H1 (cell line): ENCODE data around the gene LRRC23. TPM values are rescaled to one million over a fixed set of nuclear protein-coding genes. Genes with fewer than 3 reads are reported as not detected.

Source experiments
- CTCF ChIA-PET: fragments of 300-600 bp; sonication (Branson Sonifier 250); formaldehyde crosslinking; loops from one replicate; lab custom pipeline; 2021; ENCODE audit not compliant: partially characterized antibody; lab: Charles Lee
- POLR2A ChIA-PET: fragments of 300-600 bp; sonication (Branson Sonifier 250); formaldehyde crosslinking; loops from one replicate; lab custom pipeline; 2021; ENCODE audit warnings: inconsistent platforms; ENCODE audit not compliant: partially characterized antibody; lab: Charles Lee
- DNase-seq, 2 experiments: peaks; one replicate each; pipeline versions ENCODE4 v3.0.0 to v3.0.0-alpha.2; 2010 to 2022; ENCODE audit warnings: low spot score in 2 of 2, low read depth in 1 of 2, mixed read lengths in 1 of 2
- FAIRE-seq: peaks from 2 replicates; lab custom pipeline; 2011; peaks lifted over from hg19 to GRCh38; lab: Jason Lieb, UNC
- H2AFZ ChIP-seq: 2 replicates; pipeline ENCODE4 v1.8.1; 2012; ENCODE audit warnings: low read length, inconsistent platforms
- H2AK5ac ChIP-seq: 2 replicates; pipeline ENCODE4 v1.6.1; 2013; ENCODE audit warnings: low read depth, low read length
- H2BK120ac ChIP-seq: replicated peaks from 2 replicates; pipeline ENCODE3; 2013; ENCODE audit warnings: low read depth, low read length, inconsistent platforms
- H2BK12ac ChIP-seq: 2 replicates; pipeline ENCODE4 v1.6.1; 2013; ENCODE audit warnings: low read depth, low read length
- H2BK15ac ChIP-seq: 2 replicates; pipeline ENCODE4 v1.6.1; 2013; ENCODE audit warnings: low read length
- H2BK20ac ChIP-seq: 2 replicates; pipeline ENCODE4 v1.6.1; 2013; ENCODE audit warnings: low read length
- H2BK5ac ChIP-seq: 2 replicates; pipeline ENCODE4 v1.6.1; 2013; ENCODE audit warnings: low read depth, low read length
- H3K14ac ChIP-seq: 2 replicates; pipeline ENCODE4 v1.6.1; 2013; ENCODE audit warnings: inconsistent platforms; ENCODE audit not compliant: insufficient read length
- H3K18ac ChIP-seq: 2 replicates; pipeline ENCODE4 v1.6.1; 2013; ENCODE audit warnings: low read length; ENCODE audit errors: extremely low read depth
- H3K23ac ChIP-seq: 2 replicates; pipeline ENCODE4 v1.6.1; 2013; ENCODE audit warnings: inconsistent platforms; ENCODE audit not compliant: insufficient read length
- H3K23me2 ChIP-seq: 2 replicates; pipeline ENCODE4 v1.6.1; 2013; ENCODE audit warnings: low read depth, low read length
- H3K27ac ChIP-seq: 2 replicates; pipeline ENCODE4 v1.6.1; 2011; ENCODE audit warnings: low read depth, low read length, inconsistent platforms
- H3K27me3 ChIP-seq, 4 experiments: replicated peaks in 1 of 4; 1 replicate in 1 of 4; 2 replicates in 3 of 4; pipeline versions ENCODE4 v1.6.1 to v1.8.1; 2011 to 2013; ENCODE audit warnings: low read length in 3 of 4, mild to moderate bottlenecking in 3 of 4, inconsistent platforms in 2 of 4, mixed read lengths in 2 of 4, moderate library complexity in 1 of 4; ENCODE audit not compliant: control insufficient read depth in 3 of 4, insufficient read depth in 3 of 4; ENCODE audit errors: extremely low read depth in 1 of 4
- H3K36me3 ChIP-seq, 4 experiments: 2 replicates each; pipeline versions ENCODE4 v1.6.1 to v1.8.1; 2011 to 2013; ENCODE audit warnings: mild to moderate bottlenecking in 4 of 4, low read length in 3 of 4, moderate library complexity in 2 of 4, control low read depth in 1 of 4, inconsistent platforms in 1 of 4; ENCODE audit not compliant: insufficient read depth in 4 of 4, control insufficient read depth in 2 of 4
- H3K4ac ChIP-seq: replicated peaks from 2 replicates; pipeline ENCODE3; 2013; ENCODE audit warnings: low read length, low read depth, mixed read lengths, inconsistent platforms; ENCODE audit not compliant: insufficient read length
- H3K4me1 ChIP-seq, 4 experiments: replicated peaks in 1 of 4; 1 replicate in 1 of 4; 2 replicates in 3 of 4; pipeline versions ENCODE4 v1.6.1 to v1.8.1; 2011 to 2013; ENCODE audit warnings: low read length in 3 of 4, inconsistent platforms in 2 of 4, mixed read lengths in 1 of 4; ENCODE audit not compliant: insufficient read depth in 4 of 4, control insufficient read depth in 3 of 4
- H3K4me2 ChIP-seq, 2 experiments: 2 replicates each; pipeline versions ENCODE4 v1.6.1 to v1.8.1; 2011 to 2013; ENCODE audit warnings: low read depth in 2 of 2, low read length in 2 of 2, control low read depth in 1 of 2, inconsistent platforms in 1 of 2, mild to moderate bottlenecking in 1 of 2; ENCODE audit not compliant: insufficient read depth in 1 of 2
- H3K4me3 ChIP-seq, 4 experiments: fragments of 200-600, 300-600 bp in 1 of 4; sonication (generic), shearing (Covaris generic), sonication (Bioruptor Twin) in 1 of 4; 2 replicates each; pipeline versions ENCODE4 v1.5.1 to v1.8.1; 2011 to 2016; ENCODE audit warnings: low read length in 4 of 4, low read depth in 3 of 4, control low read depth in 2 of 4, inconsistent platforms in 2 of 4, mild to moderate bottlenecking in 2 of 4, mixed read lengths in 1 of 4, moderate library complexity in 1 of 4; ENCODE audit not compliant: insufficient read depth in 2 of 4; ENCODE audit errors: extremely low read depth in 1 of 4
- H3K56ac ChIP-seq: replicated peaks from 2 replicates; pipeline ENCODE3; 2013; ENCODE audit warnings: low read depth, mild to moderate bottlenecking, mixed read lengths, low read length, inconsistent platforms; ENCODE audit not compliant: insufficient read length
- H3K79me1 ChIP-seq: 2 replicates; pipeline ENCODE4 v1.6.1; 2013; ENCODE audit warnings: low read depth, low read length, control low read depth
- H3K79me2 ChIP-seq, 2 experiments: 2 replicates each; pipeline versions ENCODE4 v1.6.1 to v1.8.1; 2012 to 2013; ENCODE audit warnings: low read length in 2 of 2, mild to moderate bottlenecking in 2 of 2, inconsistent platforms in 1 of 2; ENCODE audit not compliant: insufficient read depth in 2 of 2, control insufficient read depth in 1 of 2
- H3K9ac ChIP-seq, 4 experiments: replicated peaks in 1 of 4; 1 replicate in 1 of 4; 2 replicates in 3 of 4; pipeline versions ENCODE4 v1.6.1 to v1.8.1; 2011 to 2013; ENCODE audit warnings: low read depth in 3 of 4, low read length in 3 of 4, control low read depth in 2 of 4, mild to moderate bottlenecking in 2 of 4, moderate library complexity in 2 of 4, inconsistent platforms in 1 of 4; ENCODE audit errors: extremely low read depth in 1 of 4
- H3K9me3 ChIP-seq, 2 experiments: 2 replicates each; pipeline versions ENCODE4 v1.6.1 to v1.8.1; 2012 to 2013; ENCODE audit warnings: mild to moderate bottlenecking in 2 of 2, moderate library complexity in 2 of 2, control low read depth in 1 of 2, inconsistent platforms in 1 of 2, low read depth in 1 of 2, low read length in 1 of 2, mixed read lengths in 1 of 2; ENCODE audit not compliant: insufficient read depth in 2 of 2
- H4K20me1 ChIP-seq, 2 experiments: replicated peaks in 1 of 2; 2 replicates each; pipeline versions ENCODE3 to v1.8.1; 2011 to 2013; ENCODE audit warnings: inconsistent platforms in 2 of 2, low read length in 2 of 2, mild to moderate bottlenecking in 1 of 2; ENCODE audit not compliant: insufficient read depth in 2 of 2, control insufficient read depth in 1 of 2
- H4K5ac ChIP-seq: 2 replicates; pipeline ENCODE4 v1.6.1; 2013; ENCODE audit warnings: low read length, low read depth, mixed read lengths, inconsistent platforms; ENCODE audit not compliant: insufficient read length
- H4K8ac ChIP-seq: 2 replicates; pipeline ENCODE4 v1.8.0; 2013; ENCODE audit warnings: mild to moderate bottlenecking, moderate library complexity, low read length, inconsistent platforms; ENCODE audit not compliant: insufficient read depth; ENCODE audit errors: extremely low read depth
- H4K91ac ChIP-seq: replicated peaks from 2 replicates; pipeline ENCODE3; 2013; ENCODE audit warnings: low read length, mixed read lengths, inconsistent platforms; ENCODE audit not compliant: insufficient read length
- SAP30 ChIP-seq: fragments of 300-600 bp; sonication (generic); IDR thresholded peaks from 2 replicates; pipeline ENCODE4 v1.7.1; 2012; ENCODE audit warnings: low read length, moderate library complexity, mild to moderate bottlenecking, inconsistent platforms; ENCODE audit not compliant: insufficient read depth, insufficient replicate concordance
- TCF12 ChIP-seq: IDR thresholded peaks from 2 replicates; pipeline ENCODE4 v1.6.1; 2011; ENCODE audit warnings: low read depth, mild to moderate bottlenecking, low read length
- WGBS, 2 experiments: shearing (Covaris generic) in 1 of 2; methylation state at CpG; one replicate each; pipeline versions ENCODE4 v1.1.6 to v1.1.7; 2013 to 2015; ENCODE audit warnings: low lambda C conversion rate in 2 of 2, mixed read lengths in 2 of 2, inconsistent platforms in 1 of 2, low coverage in 1 of 2, missing lambda C conversion rate in 1 of 2; ENCODE audit not compliant: insufficient replicate concordance in 2 of 2, insufficient coverage in 1 of 2, insufficient read length in 1 of 2; ENCODE audit errors: extremely low coverage in 1 of 2, missing lambda C conversion rate in 1 of 2; 5-methylcytosine and 5-hydroxymethylcytosine counted together
- polyA plus RNA-seq, 7 experiments: library from polyadenylated mRNA; depleted of rRNA in 3 of 7; stranded (reverse) in 5 of 7; unstranded in 2 of 7; fragments of >200 nt in 5 of 7; fragments of 200-250 nt in 2 of 7; gene quantifications; 1 replicate in 5 of 7; 2 replicates in 1 of 7; 4 replicates in 1 of 7; pipeline versions ENCODE4 v1.2.1 to v1.2.3, GENCODE V29; 2011 to 2013; ENCODE audit warnings: missing spikeins in 2 of 7, mixed read lengths in 2 of 7
- total RNA-seq: library from RNA; stranded (reverse); fragmentation: NEBNext Ultra II Directional; extraction: Animal tissue kit (Norgen Biotek cat#: 25700); gene quantifications from 2 replicates; pipeline ENCODE4 v1.2.1, GENCODE V29; 2021

The LRRC23 gene
- total and polyA plus RNA-seq, 2 of the 8 experiments (the other 6 are each of a cell fraction or from before 2014, with no cell fraction given), result 2.5 to 3.6 TPM

DNA sequence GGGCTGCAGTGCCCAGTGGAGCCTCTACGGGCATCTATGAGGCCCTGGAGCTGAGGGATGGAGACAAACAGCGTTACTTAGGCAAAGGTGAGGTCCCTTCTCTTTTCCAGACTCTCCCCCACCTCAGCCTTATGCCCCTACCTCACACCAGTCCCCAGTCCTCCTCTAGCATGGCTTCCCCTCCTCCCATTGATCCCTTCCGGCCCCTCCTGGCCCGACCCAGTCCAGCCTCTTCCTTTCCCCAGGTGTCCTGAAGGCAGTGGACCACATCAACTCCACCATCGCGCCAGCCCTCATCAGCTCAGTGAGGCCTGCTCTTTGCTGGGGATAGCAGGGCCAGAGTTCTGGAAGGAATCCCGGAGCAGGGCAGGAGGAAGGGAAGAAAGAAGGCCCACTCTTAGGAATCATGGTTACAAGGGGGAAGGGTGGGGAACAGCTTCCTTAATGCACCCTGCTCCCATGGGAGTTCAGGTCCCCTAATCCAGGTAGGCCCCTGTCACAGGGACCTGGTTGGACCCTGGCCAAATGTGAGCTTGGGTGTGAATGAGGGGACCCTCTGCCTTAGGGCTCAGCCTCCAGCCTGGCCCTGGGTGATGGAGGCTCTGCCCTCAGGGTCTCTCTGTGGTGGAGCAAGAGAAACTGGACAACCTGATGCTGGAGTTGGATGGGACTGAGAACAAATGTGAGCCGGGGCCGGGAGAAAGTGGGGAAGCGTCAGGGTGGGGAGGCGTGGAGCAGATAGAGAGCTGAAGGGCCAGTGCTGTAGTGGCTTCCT is 12.0 kb downstream of the LRRC23 start:
- Histone ChIP-seq H4K5ac (no peak overlapping the region), H3K4ac (no peak overlapping the region), H3K56ac (no peak overlapping the region), H3K23me2 (peaks cover 11% of the 10 kb centered on the region; the same call in 1 of the 2 replicates), H3K14ac (no peak overlapping the region), H2BK20ac (no peak overlapping the region), H3K18ac (no peak overlapping the region), H3K4me3 (no peak overlapping the region), H2AK5ac (0 out of 2 replicates have a peak overlapping the region, but pooled peaks have one; percentile 19), H4K20me1 (peaks cover 0 to 4% of the 10 kb centered on the region in 2 experiments), H3K23ac (no peak overlapping the region), H3K4me1 (peaks cover 0 to 18% (median 9%) of the 10 kb centered on the region in 4 experiments; a peak in 6 of 7 replicates), H2BK12ac (no peak overlapping the region), H3K36me3 (peaks cover 16 to 53% (median 32%) of the 10 kb centered on the region in 4 experiments), H3K79me1 (peaks cover 4% of the 10 kb centered on the region), H2BK120ac (no peak overlapping the region), H2BK15ac (no peak overlapping the region), H3K27ac (no peak overlapping the region), H3K27me3 (no peaks in the 10 kb centered on the region), H4K91ac (no peak overlapping the region), H3K9ac (no peak overlapping the region), H3K79me2 (peaks cover 0 to 9% of the 10 kb centered on the region in 2 experiments; a peak in 1 of 4 replicates), H2BK5ac (no peak overlapping the region), H4K8ac (peak overlapping the region; percentile 41; the same call in 1 of the 2 replicates), H3K9me3 (no peaks in the 10 kb centered on the region), H2AFZ (no peak overlapping the region), H3K4me2 (peak overlapping the region in 1 of 2 experiments; percentile 84; a peak in 1 of 4 replicates)
- POLR2A ChIA-PET, result interaction anchor here (1.1 to 39.6 kb wide), 7 partner anchors 8 to 64 kb away, joined by 3 to 1027 read pairs (median 18); partner anchors contain the start of genes ATN1, C12orf57, LRRC23 and PTPN6
- DNase-seq (no peak), FAIRE-seq (no peak)
- TF ChIP-seq TCF12 (no peak), SAP30 (no peak)
- 93% methylated on average over 11 of the region's 11 CpGs; no CpG with 5 or more reads in 1 of the 2 experiments for WGBS, 2 experiments
- CTCF ChIA-PET, result interaction anchor here (0.7 to 9.3 kb wide), 10 partner anchors 9 to 53 kb away, joined by 3 to 74 read pairs (median 4); partner anchors contain the start of gene LRRC23
